Measurements from ENCODE around the gene CAT. TPM values are rescaled to one million over a fixed set of nuclear protein-coding genes. Genes with fewer than 3 reads are reported as not detected.

The CAT gene
- total RNA-seq, 4 donors from 2014 or later, result 72.8 to 163 (median 84.4) TPM

DNA sequence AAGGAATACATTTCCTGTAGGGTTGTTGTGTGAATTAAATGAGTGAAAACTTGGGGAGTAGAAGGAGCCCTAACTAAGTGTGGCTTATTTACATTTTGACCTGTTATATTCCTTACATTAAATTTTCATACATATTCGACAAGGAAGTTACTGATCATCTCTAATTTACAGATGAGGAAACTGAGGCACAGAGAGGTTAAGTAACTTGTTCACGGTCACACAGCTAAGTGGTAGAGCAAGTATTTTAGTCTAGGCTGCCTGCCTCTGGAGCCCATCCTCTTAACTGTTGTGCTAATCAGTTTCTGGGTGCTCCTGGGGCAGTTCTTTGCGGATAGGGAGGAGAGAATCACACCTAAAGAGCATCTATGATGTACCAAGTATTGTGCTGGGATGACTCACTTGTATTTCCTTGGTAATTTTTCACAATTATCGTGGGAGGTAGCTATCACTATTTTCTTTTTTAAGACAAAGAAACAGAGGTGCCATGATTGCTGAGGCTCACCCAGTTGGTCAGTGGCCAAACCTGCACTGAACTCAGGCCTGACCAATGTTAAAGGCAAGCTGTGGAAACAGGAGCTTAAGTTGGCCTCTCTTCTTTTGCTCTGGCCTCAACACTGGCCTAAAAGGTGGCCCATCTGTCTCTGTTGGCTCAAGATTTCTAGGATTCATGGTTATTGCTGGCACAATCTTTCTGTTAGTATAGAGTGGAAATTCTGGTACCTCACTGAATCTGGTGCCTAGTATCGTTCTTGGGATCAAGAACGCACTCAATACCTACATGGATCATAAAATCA, 77.7 kb downstream of the CAT start:
- 95% methylated on average over 6 of the region's 6 CpGs for WGBS
- intact Hi-C loops (cut with DNase I), result no loop called here

DNA sequence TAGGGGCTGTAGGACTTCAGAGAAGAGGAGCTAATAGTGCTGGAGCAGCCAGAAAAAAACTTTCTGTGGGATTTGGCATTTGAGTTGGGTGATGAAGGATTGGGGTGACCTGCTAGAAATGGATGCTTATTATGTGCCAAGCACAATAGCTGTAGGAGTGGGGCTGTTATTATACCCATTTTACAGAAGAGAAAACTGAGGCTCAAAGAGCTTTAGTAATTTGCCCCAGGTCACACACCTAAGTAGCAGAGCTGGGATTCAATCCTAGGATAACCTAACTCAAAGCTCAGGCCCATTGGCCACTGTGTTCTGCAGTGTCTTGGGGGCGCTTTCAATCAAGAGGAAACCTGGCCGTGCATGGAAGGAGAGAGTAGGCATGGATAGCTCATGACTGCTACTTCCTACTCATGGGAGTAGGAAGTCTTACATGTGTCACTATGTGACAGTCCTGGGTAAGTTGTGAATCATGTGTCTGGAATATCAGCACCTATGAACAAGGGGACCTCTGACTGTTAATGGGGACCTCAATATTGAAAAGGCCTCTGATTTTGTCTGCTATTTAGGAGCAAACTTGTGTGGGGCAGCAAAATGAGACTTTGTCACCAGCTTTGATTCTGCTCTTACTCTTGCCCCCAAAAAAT, 81.0 kb downstream of the CAT start:
- no peak overlapping the region for H3K4me3 ChIP-seq
- DNase-seq (ENCODE audit: extremely low spot score), result no peak
- no peaks in the 10 kb centered on the region for H3K36me3 ChIP-seq
- intact Hi-C loops (cut with DNase I), result no loop called here
- H3K27me3 ChIP-seq, result peaks cover 0 to 7% (median 0%) of the 10 kb centered on the region in 4 donors
- no peaks in the 10 kb centered on the region for H3K4me1 ChIP-seq
- H3K27ac ChIP-seq (replicated peaks in 1 of 4), result no peak overlapping the region
- TF ChIP-seq, protein P1, sequence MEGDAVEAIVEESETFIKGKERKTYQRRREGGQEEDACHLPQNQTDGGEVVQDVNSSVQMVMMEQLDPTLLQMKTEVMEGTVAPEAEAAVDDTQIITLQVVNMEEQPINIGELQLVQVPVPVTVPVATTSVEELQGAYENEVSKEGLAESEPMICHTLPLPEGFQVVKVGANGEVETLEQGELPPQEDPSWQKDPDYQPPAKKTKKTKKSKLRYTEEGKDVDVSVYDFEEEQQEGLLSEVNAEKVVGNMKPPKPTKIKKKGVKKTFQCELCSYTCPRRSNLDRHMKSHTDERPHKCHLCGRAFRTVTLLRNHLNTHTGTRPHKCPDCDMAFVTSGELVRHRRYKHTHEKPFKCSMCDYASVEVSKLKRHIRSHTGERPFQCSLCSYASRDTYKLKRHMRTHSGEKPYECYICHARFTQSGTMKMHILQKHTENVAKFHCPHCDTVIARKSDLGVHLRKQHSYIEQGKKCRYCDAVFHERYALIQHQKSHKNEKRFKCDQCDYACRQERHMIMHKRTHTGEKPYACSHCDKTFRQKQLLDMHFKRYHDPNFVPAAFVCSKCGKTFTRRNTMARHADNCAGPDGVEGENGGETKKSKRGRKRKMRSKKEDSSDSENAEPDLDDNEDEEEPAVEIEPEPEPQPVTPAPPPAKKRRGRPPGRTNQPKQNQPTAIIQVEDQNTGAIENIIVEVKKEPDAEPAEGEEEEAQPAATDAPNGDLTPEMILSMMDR (IDR thresholded peaks at IDR 0.05), result no peak
- TF ChIP-seq POLR2AphosphoS5 (IDR thresholded peaks at IDR 0.05) (no peak), EP300 (IDR thresholded peaks at IDR 0.05) (no peak), POLR2A (IDR thresholded peaks at IDR 0.05; ENCODE audit: low read depth) (no peak)
- no peaks in the 10 kb centered on the region for H3K9me3 ChIP-seq
- WGBS, result 83% methylated on average over 2 of the region's 2 CpGs

More for the DNA sequence above, 77.7 kb downstream of the CAT start:
- Histone ChIP-seq H3K36me3 (no peaks in the 10 kb centered on the region), H3K27ac (replicated peaks in 1 of 4) (no peak overlapping the region), H3K27me3 (no peaks in the 10 kb centered on the region), H3K4me1 (no peaks in the 10 kb centered on the region), H3K4me3 (no peak overlapping the region), H3K9me3 (no peaks in the 10 kb centered on the region)
- DNase-seq (ENCODE audit: extremely low spot score), result no peak
- TF ChIP-seq EP300 (IDR thresholded peaks at IDR 0.05) (no peak), POLR2AphosphoS5 (IDR thresholded peaks at IDR 0.05) (no peak), POLR2A (IDR thresholded peaks at IDR 0.05; ENCODE audit: low read depth) (no peak)
- TF ChIP-seq, protein P1 (IDR thresholded peaks at IDR 0.05), result no peak

DNA sequence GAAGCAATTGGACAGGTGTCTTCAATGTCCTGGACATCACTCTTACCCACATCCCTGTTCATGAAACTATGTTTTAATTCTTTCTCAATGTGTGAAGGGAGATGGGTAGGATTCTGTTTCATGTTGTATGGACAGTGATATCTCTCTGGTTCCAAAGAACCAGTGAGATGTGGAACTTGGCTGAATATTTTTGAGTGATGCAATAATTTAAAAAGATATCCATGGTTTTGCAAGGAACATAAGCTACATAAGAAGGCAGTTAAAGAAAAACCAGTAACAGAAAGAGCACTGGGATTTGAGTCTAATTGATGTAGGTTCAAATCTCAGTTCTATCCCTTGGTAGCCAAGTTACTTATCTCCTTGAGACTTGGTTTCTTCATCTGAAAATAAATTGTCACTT, 82.5 kb downstream of the CAT start:
- Histone ChIP-seq H3K4me1 (no peaks in the 10 kb centered on the region), H3K27ac (replicated peaks in 1 of 4) (no peak overlapping the region), H3K27me3 (peaks cover 0 to 11% (median 0%) of the 10 kb centered on the region in 4 donors), H3K4me3 (no peak overlapping the region), H3K36me3 (no peaks in the 10 kb centered on the region), H3K9me3 (no peaks in the 10 kb centered on the region)
- TF ChIP-seq POLR2AphosphoS5 (IDR thresholded peaks at IDR 0.05) (no peak), POLR2A (IDR thresholded peaks at IDR 0.05; ENCODE audit: low read depth) (no peak), EP300 (IDR thresholded peaks at IDR 0.05) (no peak)
- TF ChIP-seq, protein P1 (IDR thresholded peaks at IDR 0.05), result no peak
- intact Hi-C loops (cut with DNase I), result no loop called here
- DNase-seq (ENCODE audit: extremely low spot score), result no peak

Small RNAs within 50 kb of the gene (small RNA-seq; reads per million reads assigned to genes)
- 0 reads per million in 3 donors for gene AL035079.1

Other genes with a start within 250 kb of the CAT start
- gene ABTB2, start 80.9 kb upstream of the CAT start, total RNA-seq, result 1 to 10 TPM; 5.0 to 8.0 (median 7.2) TPM
- gene ELF5, start 74.9 kb downstream of the CAT start, total RNA-seq, result not detected
- gene EHF, start 182.2 kb downstream of the CAT start, total RNA-seq, result under 1 TPM in 2 of 4 donors, not detected in 2; 0.42 to 0.52 TPM